NCI-H1092 treated with DMSO at 0.1 percent for 48 hours (cell line): ENCODE results near the gene EVPLL.
"Not testable (repeated sequence)": the region's sequence is repeated elsewhere in the genome, so short reads cannot be mapped to it uniquely, and the experiment has no call there.

Experiments used
- DNase-seq: peaks from one replicate; lab custom pipeline; 2025; lab: John Stamatoyannopoulos, UW

The EVPLL gene

DNA sequence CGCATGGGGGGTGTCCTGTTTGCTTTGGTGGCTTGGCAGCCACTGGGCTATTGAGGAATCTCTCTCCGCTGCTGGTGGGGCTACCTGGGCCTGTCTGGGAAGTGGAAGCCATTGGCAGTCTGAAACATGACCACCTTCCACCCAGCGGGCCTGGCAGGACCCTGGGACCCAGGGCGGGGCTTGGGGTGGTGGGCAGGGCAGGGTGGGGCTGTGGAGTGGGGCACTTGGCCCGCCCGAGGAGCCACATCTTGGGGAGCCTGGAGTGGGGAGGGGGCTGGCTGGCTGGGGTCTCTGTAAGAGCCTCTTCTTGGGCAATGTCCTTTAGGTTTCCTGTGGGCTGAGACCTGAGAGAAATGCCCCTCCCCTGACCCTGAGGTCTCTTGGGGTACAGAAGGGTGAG lies 48.0 kb downstream of the EVPLL start:
- not testable (repeated sequence) for DNase-seq

DNA sequence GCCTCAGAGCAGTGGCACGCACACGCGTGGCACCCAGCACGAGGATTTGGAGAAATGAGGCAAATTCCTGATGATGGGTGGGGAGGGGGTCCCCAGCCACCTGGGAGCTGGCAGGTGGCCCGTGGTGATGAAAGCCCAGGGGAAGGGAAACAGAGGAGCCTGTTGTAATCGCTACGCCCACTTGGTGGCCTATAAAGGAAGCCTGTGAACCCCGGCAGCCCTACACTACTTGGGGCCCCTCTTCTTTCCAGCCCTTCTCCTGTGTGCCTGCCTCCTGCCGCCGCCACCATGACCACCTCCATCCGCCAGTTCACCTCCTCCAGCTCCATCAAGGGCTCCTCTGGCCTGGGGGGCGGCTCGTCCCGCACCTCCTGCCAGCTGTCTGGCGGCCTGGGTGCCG lies 49.1 kb downstream of the EVPLL start:
- not testable (repeated sequence) for DNase-seq

DNA sequence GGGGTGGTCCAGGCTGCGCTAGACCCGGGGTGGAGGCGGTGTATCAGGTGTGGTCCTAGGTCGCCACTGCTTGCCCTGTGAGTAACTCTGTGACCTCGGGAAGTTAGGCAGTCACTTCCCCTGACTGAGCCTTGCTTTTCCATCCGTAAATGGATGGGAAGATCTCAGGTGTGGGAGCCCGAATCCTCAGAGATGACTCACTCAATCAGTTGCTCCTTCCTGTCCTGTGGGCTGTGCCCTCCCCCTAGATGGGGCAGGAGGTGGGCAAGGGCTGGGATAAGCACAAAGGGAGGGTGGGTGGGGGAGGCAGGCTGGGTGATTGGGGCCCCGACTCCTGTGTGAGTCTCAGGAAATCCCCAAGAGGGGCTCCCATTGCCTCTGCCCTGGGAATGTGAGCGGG lies 54.6 kb downstream of the EVPLL start:
- not testable (repeated sequence) for DNase-seq
